ENCODE measurements around the gene SLC47A1.

GRCh38 chr17:19502517-19502916, 31.1 kb upstream of the SLC47A1 start:
- TF ChIP-seq CTCF (IDR thresholded peaks at IDR 0.05), result no peak
- no peak for TF ChIP-seq POLR2A (IDR thresholded peaks at IDR 0.05)
